HG02763 (cell line): ENCODE results near the gene BTBD19.
"Not testable (repeated sequence)": the region's sequence is repeated elsewhere in the genome, so short reads cannot be mapped to it uniquely, and the experiment has no call there.

Experiments
- ATAC-seq: cut with Tn5 transposase; IDR thresholded peaks from one replicate; pipeline ENCODE4 v1.9.1; 2021; ENCODE audit warnings: mild to moderate bottlenecking, moderate library complexity; ENCODE audit not compliant: unreplicated experiment

Gene BTBD19

GRCh38 chr1:44808063-44808937 lies at the start of gene BTBD19:
Gene BTBD19, plus strand, starts transcription at chr1:44808523. Its CDS starts 298 bp downstream, at chr1:44808821.
- peak; percentile 30 for ATAC-seq

GRCh38 chr1:44759077-44759476 lies 49.2 kb upstream of the BTBD19 start:
- no peak for ATAC-seq

DNA sequence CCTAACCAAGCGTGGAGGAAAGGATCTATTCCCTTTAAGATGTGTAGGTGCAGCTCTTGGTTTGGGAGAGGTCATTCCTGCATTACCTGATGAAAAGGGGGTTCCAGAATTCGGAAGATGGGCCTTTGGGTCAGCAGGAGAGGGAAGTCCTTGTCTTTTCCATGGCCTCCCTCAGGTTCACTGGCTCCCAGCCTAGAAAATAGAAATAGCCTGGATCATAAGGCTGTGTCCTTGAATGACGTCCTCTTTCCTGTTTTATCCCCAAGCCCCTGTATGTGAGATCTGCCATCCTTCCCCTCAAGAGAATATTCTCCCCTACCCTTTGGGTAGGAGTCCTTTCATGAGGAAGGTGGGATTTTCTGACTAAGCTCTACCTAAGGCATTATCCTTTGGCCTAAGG lies 47.4 kb upstream of the BTBD19 start:
- ATAC-seq, result no peak

DNA sequence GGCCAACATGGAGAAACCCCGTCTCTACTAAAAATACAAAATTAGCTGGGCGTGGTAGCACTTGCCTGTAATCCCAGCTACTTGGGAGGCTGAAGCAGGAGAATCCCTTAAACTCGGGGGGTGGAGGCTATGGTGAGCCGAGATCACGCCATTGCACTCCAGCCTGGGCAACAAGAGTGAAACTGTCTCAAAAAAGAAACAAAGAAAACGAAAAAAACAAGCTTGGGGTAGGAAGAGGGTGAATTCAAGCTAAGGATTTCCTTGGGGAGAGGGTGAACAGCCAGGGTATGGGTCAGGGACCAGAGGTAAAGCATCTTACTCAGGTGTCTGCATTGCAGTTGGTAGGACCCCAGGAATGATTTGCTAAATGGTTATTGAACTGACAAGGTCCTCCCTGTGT lies 41.9 kb upstream of the BTBD19 start:
- ATAC-seq, result not testable (repeated sequence)

DNA sequence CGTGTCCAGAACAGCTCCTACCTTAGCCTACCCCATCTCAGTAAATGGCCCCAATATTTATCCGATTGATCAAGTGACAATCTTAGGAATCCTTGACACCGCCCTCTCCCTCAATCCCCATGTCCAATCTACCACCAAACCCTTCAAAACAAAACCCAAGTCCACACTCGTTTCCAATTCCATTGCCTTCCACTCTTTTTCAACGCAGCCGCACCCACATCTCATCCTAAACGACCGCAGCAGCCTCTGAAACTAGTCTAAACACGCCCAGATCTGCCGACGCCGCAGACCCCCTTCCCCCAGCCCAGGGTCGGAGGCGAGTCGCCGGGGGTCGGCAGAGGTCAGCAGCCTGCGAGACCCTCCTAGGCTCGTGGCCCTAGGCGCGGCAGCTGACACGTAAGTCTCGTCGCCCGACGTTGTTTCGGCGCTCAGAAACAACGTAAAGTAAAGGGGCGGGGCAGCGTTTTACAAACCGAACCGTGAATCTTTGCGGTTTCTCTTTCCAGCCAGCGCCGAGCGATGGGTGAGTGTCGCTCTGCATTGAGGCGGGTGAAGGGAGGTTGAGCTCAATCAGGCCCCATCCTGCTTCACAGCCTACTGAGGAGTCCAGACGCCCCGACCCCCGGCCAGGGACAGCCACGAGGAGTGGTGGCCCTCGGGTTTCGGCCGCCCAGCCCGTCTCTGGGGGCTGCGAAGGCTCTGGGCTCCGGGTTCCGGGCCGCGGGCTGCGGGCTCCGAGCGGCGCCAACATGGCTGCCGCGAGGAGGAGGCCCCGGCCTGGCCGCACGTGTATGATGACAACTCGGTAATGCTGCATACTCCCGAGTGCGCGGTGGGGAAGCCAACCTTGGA lies 33.0 kb upstream of the BTBD19 start, which contains the start of gene RPS8:
RPS8 (plus strand) TSS at position 463 of the 852 bp plus-strand sequence; CDS start at position 520, 57 bp downstream.
- ATAC-seq, result peak; percentile 68

GRCh38 chr1:44775930-44776729 lies 32.2 kb upstream of the BTBD19 start:
- ATAC-seq, result peak; percentile 3

DNA sequence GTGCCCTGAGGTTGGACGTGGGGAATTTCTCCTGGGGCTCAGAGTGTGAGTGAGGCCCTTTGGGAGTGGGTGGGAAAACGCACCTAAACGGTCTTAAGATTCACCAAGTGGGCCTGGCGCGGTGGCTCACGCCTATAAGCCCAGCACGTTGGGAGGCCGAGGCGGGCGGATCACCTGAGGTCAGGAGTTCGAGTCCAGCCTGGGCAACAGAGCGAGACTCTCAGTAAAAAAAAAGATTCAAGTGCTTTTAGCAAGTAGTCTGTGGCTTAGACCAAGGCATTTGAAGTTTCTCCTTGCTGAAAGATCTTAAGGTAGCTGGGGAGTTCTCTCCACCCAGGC lies 31.6 kb upstream of the BTBD19 start:
- ATAC-seq, result no peak

DNA sequence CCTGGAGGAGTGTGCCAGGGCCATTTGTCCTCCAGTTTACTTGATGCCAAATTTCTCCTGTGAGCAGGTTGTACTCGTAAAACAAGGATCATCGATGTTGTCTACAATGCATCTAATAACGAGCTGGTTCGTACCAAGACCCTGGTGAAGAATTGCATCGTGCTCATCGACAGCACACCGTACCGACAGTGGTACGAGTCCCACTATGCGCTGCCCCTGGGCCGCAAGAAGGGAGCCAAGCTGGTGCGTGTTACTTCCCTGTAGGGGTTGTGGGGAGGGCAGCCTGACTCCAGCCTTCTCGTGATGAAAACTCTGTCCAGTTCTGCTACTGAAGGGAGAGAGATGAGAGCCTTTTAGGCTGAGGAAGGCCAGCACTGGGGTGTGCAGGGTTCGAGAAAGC lies 30.8 kb upstream of the BTBD19 start:
- no peak for ATAC-seq

GRCh38 chr1:44777969-44778635 lies 30.2 kb upstream of the BTBD19 start:
- ATAC-seq, result no peak

DNA sequence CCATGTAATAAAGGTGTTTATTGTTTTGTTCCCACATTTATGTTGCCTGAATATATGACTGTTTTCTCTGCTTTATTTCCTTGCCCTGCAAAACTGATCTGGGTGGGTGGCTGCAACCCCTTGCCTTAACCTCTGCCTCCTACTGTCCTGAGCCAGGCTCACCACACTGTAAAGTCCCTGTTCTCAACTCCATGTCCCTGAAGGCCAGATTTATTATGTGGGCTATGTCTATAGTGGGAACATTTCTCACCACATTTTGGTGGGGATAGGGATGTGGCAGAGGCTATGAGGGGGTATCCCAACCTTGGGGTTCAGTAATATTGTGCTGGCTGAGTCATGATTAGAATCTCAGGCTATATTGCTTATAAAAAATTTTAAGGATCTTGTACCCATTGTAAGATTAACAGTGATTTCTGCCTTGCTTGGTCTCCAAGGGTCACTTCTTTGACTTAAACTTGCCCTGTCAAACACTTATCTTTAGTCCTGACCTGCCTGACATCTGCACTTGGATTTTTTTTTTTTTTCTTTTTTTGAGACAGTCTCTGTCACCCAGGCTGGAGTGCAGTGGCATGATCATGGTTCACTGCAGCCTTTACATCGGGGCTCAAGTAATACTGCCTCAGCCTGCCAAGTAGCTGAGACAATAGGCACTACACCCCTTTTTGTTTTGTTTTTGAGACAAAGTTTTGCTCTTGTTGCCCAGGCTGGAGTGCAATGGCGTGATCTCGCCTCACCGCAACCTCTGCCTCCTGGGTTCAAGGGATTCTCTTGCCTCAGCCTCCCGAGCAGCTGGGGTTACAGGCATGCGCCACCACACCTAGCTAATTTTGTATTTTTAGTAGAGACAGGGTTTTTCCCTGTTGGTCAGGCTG lies 29.4 kb upstream of the BTBD19 start:
- no peak for ATAC-seq

DNA sequence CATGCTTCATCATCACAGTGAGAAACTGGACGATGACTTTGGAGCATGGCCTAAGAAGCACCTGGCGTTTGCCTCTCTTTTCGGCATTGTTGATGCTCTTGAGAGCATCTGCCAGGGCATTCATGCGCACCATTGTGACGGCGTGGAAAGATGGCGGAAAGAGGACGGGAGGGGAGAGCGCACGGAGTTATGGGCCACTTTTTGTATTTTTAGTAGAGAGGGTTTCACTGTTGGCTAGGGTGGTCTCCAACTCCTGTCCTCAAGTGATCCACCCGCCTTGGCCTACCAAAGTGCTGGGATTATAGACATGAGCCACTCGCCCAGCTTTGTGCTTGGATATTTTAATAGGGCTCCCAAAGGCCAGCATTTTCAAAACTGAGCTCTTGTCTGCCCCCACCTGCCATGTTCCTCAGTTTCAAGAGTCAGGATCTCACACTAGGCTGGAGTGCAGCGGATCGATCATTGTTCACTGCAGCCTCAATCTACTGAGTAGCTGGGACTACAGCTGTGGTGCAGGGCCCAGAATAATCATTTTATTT lies 27.7 kb upstream of the BTBD19 start:
- no peak for ATAC-seq

- no peak for ATAC-seq
These were observed 24.6 kb upstream of the BTBD19 start for GRCh38 chr1:44783697-44784093.

GRCh38 chr1:44784094-44785028 lies 24.0 kb upstream of the BTBD19 start:
- no peak for ATAC-seq

- no peak for ATAC-seq
These were observed 23.3 kb upstream of the BTBD19 start for GRCh38 chr1:44785029-44785380.

DNA sequence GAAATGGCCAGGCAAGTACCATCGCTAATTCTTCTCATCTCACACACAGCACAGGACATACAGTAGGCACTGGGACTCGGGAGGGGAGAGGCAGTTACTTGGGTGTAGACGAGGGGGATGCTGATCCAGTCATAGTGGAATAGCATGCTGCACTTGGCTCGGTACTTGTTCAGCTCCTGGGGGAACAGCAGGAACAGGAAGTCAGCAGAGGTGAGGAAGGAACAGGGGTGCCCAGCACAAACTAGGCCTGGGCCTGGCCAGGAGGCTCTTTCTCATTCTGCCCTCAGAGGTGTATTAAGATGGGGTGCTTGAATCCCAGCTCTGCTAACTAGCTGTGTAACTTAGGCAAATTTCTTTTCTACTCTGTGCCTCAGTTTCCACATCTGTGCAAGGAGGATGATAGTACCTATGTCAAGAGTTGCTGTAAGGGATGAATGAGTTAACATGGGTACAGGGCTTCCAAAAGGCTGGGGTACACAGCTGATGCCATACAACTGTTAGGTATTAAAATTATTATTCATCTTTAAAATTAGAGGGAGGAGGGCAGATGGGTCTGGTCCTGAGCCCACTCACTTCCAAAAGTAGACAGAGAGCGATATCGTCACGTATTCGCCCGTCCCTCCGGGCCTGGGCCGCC lies 22.7 kb upstream of the BTBD19 start:
- ATAC-seq, result no peak

DNA sequence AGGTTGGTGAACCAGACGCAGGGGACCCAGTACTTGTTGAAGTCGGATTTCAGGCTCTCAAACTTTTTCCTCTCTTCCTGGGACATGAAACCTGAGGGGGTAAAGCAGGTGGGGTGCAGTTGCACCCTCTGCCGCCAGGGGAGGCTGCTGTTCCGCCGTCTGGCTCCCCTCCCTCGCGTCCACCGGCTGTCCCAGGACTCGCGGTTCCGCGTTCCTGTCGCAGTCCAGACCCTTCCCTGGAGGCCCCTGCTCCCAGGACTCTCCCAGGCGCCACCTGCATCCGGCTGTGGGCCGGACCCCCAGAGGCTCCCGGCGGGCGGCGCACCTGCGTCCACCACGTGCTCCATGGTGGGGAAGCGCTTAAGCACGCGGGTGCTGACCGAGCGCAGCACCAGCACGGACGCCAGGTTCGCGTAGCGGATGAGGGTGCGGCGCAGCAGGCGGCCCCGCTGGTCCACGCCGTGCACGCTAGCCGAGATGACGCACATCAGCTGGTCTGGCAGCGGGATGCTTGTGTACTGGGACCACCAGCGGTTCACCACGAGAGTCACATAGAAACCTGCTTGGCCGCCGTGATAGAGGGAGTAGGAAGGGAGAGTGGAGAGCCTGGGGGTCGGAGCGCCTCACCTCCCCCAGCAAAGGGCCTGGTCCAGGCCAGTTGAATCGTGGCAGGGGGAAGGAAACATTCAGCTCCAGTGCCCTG lies 22.0 kb upstream of the BTBD19 start:
- ATAC-seq, result peak; percentile 48

DNA sequence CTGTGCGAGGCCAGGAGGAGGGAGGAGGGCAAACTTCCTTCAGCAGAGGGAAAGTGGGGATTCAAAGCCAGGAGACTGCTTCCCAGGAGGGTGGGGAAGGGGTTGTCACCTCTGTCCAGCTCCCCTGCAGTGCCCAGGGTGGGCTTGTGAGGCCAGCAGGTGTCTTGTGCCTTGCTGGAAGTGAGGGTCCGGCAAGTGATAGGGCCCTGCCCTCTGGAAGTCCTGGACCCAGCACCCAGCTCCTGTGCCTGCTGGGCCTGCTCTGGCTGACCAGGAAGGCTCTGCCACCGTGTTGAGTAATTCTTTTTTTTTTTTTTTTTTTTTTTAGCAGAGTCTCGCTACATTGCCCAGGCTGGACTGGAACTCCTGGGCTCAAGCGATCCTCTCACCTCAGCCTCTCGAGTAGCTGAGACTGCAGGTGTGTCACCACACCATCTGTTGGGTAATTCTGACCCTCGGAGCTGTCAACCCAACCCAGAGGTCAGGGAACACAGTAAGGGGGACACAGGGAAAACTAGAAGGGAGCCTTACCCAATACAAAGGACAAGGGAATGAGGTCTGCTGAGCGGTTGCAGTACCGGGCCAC lies 21.4 kb upstream of the BTBD19 start:
- ATAC-seq, result no peak
